Breast epithelium (tissue), 4 donors: ENCODE results near the gene SPATA7. TPM values are rescaled to one million over a fixed set of nuclear protein-coding genes. Genes with fewer than 3 reads are reported as not detected.
A peak's percentile ranks its signal among the peaks of the same experiment; 100 is the strongest.

Experiments
- DNase-seq, 2 donors: peaks; one replicate each; pipeline ENCODE4 v3.0.0-alpha.2; 2019; ENCODE audit warnings: low spot score in 2 of 2
- H3K27ac ChIP-seq, 2 donors: fragments of 200-600 bp; sonication (generic) in 1 of 2; one replicate each; pipeline ENCODE4 v1.5.1; 2016 to 2019; ENCODE audit warnings: mild to moderate bottlenecking in 1 of 2
- H3K27me3 ChIP-seq, 2 donors: fragments of 200-600 bp; sonication (generic) in 1 of 2; one replicate each; pipeline versions ENCODE4 v1.5.1 to v1.6.0; 2017 to 2019; ENCODE audit warnings: control low read depth in 1 of 2, mild to moderate bottlenecking in 1 of 2
- H3K36me3 ChIP-seq: fragments of 200-600 bp; one replicate; pipeline ENCODE4 v1.5.1; 2019
- H3K4me1 ChIP-seq, 2 donors: fragments of 200-600 bp; sonication (generic); one replicate each; pipeline ENCODE4 v1.5.1; 2016 to 2019; ENCODE audit warnings: control low read depth in 1 of 2
- H3K4me3 ChIP-seq, 3 donors: fragments of 200-600 bp; sonication (generic); 1 replicate in 2 of 3; 2 replicates in 1 of 3; pipeline ENCODE4 v1.5.1; 2016 to 2019; ENCODE audit warnings: mild to moderate bottlenecking in 3 of 3, moderate library complexity in 2 of 3
- H3K9me3 ChIP-seq, 2 donors: fragments of 200-600 bp; sonication (generic) in 1 of 2; one replicate each; pipeline ENCODE4 v1.5.1; 2016 to 2019; ENCODE audit warnings: control low read depth in 1 of 2
- CTCF ChIP-seq, 3 donors: fragments of 450-650 bp; IDR thresholded peaks; one replicate each; pipeline ENCODE4 v1.5.1; 2016 to 2017; ENCODE audit warnings: antibody characterized with exemption in 3 of 3, mild to moderate bottlenecking in 3 of 3, moderate library complexity in 3 of 3
- POLR2A ChIP-seq: fragments of 450-650 bp; IDR thresholded peaks from one replicate; pipeline ENCODE4 v1.6.1; 2016; ENCODE audit warnings: antibody characterized with exemption, mild to moderate bottlenecking, moderate library complexity
- POLR2AphosphoS5 ChIP-seq, 3 donors: sonication (generic); formaldehyde crosslinking; IDR thresholded peaks; one replicate each; pipeline ENCODE4 v1.6.1; 2017; ENCODE audit warnings: antibody characterized with exemption in 3 of 3
- intact Hi-C: fragments of 100-400 bp; cut with DNase I; formaldehyde crosslinking; loops from one replicate; pipeline ENCODE4 v1.15.1; 2023; ENCODE audit warnings: low total_unique reads
- total RNA-seq, 3 donors: library from RNA; depleted of rRNA; stranded (reverse); fragments of >200 nt; gene quantifications; one replicate each; pipeline ENCODE4 v1.1.0, GENCODE V29; 2016

Gene SPATA7, protein sequence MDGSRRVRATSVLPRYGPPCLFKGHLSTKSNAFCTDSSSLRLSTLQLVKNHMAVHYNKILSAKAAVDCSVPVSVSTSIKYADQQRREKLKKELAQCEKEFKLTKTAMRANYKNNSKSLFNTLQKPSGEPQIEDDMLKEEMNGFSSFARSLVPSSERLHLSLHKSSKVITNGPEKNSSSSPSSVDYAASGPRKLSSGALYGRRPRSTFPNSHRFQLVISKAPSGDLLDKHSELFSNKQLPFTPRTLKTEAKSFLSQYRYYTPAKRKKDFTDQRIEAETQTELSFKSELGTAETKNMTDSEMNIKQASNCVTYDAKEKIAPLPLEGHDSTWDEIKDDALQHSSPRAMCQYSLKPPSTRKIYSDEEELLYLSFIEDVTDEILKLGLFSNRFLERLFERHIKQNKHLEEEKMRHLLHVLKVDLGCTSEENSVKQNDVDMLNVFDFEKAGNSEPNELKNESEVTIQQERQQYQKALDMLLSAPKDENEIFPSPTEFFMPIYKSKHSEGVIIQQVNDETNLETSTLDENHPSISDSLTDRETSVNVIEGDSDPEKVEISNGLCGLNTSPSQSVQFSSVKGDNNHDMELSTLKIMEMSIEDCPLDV
- 10 to 100 TPM; 15.7 to 40.7 (median 23.3) TPM for total RNA-seq

DNA sequence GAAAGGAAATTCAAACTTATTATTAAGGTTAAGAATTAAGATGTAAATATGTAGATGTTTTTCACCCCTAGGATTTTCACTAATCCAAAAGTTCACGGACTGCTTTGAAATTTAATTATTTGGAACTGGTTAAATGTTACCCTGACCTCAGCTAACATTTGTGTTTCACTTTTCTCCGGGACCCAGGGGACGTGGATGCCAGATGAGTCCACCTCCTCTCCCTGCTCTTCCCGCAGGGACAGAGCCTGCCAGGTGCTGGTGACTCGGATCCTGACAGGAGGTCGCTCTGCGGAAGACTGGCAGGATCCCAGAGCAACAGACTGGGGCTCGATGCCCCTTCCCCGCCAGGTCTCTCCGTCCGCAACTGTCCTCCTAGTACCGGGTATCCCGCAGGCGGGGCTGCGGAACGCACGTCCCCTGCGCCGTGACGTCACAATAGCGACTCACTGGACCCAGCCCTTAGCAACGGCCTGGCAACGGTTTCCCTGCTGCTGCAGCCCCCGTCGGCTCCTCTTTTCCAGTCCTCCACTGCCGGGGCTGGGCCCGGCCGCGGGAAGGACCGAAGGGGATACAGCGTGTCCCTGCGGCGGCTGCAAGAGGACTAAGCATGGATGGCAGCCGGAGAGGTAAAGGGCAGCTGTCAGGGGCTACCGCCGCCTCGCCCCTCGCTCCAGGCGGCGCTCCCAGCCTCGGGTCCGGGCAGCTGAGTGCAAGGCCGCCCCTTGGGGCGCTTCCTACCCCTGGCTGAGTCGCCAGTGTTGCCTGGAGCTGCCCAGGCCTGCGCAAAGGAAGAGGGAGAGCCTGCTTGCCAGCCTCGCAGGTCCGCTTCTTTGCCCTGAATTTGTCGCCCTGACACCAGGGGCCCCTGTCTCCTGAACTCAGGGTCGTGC is at the start of gene SPATA7:
Gene SPATA7 (plus strand): TSS at position 446 of the 890 bp plus-strand sequence. CDS start 162 bp downstream, at position 608.
- Histone ChIP-seq H3K4me3 (peak within 1 kb of the TSS; percentile 86 to 87 (median 86)), H3K27ac (peak within 1 kb of the TSS; percentile 88 to 91)

GRCh38 chr14:88340357-88340756 is 45.1 kb upstream of the SPATA7 start:
- Histone ChIP-seq H3K27ac (no peak overlapping the region), H3K9me3 (no peaks in the 10 kb centered on the region), H3K4me1 (no peaks in the 10 kb centered on the region), H3K36me3 (no peaks in the 10 kb centered on the region), H3K4me3 (no peak overlapping the region), H3K27me3 (peaks cover 0 to 5% of the 10 kb centered on the region in 2 donors)
- intact Hi-C loops = no loop called here
- TF ChIP-seq CTCF (IDR thresholded peaks at IDR 0.05) = no peak
- no peak for TF ChIP-seq POLR2A
- TF ChIP-seq POLR2AphosphoS5 (IDR thresholded peaks at IDR 0.05) = no peak
- no peak for DNase-seq

More for the DNA sequence above, at the start of gene SPATA7:
- DNase-seq = peak; percentile 83 to 91
- H3K9me3 ChIP-seq = no peaks in the 10 kb centered on the region
- no peaks in the 10 kb centered on the region for H3K4me1 ChIP-seq
- intact Hi-C loops = no loop called here
- TF ChIP-seq CTCF (IDR thresholded peaks at IDR 0.05) (no peak), POLR2AphosphoS5 (IDR thresholded peaks at IDR 0.05) (peak; percentile 71 to 87 (median 75)), POLR2A (peak; percentile 43)
- no peaks in the 10 kb centered on the region for H3K27me3 ChIP-seq
- no peaks in the 10 kb centered on the region for H3K36me3 ChIP-seq

DNA sequence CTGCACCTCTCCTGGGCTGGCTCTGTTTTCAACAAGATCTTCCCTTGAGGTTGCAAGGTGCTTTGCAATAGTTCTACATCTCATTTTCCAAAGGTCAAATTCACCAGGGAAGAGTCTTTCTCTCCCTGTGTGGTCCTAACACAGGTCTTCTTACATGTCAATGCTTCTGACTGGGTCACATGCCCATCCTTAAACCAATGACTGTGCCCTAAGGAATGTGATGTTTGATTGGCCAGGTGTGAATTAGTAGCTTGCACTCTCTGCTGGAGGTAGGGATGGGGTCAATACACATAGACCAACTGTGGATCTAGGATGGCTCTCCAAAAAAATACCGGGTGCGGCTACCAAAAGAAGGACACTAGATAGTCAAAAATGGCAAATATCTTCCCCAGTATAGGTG is 42.5 kb upstream of the SPATA7 start:
- intact Hi-C loops = no loop called here
- no peaks in the 10 kb centered on the region for H3K27me3 ChIP-seq
- no peak for TF ChIP-seq POLR2AphosphoS5 (IDR thresholded peaks at IDR 0.05)
- no peak for TF ChIP-seq CTCF (IDR thresholded peaks at IDR 0.05)
- TF ChIP-seq POLR2A = no peak
- DNase-seq = no peak
- H3K4me3 ChIP-seq = no peak overlapping the region
- no peak overlapping the region for H3K27ac ChIP-seq
- H3K9me3 ChIP-seq = no peaks in the 10 kb centered on the region
- H3K36me3 ChIP-seq = no peaks in the 10 kb centered on the region
- H3K4me1 ChIP-seq = no peaks in the 10 kb centered on the region

GRCh38 chr14:88346048-88346639 is 39.3 kb upstream of the SPATA7 start:
- TF ChIP-seq CTCF (IDR thresholded peaks at IDR 0.05) = no peak
- TF ChIP-seq POLR2AphosphoS5 (IDR thresholded peaks at IDR 0.05) = no peak
- no peak for TF ChIP-seq POLR2A
- intact Hi-C loops = no loop called here
- H3K4me1 ChIP-seq = no peaks in the 10 kb centered on the region
- no peaks in the 10 kb centered on the region for H3K9me3 ChIP-seq
- DNase-seq = no peak
- H3K27ac ChIP-seq = no peak overlapping the region
- H3K36me3 ChIP-seq = no peaks in the 10 kb centered on the region
- no peak overlapping the region for H3K4me3 ChIP-seq
- H3K27me3 ChIP-seq = no peaks in the 10 kb centered on the region
